ENCODE data around the gene AK9.

DNA sequence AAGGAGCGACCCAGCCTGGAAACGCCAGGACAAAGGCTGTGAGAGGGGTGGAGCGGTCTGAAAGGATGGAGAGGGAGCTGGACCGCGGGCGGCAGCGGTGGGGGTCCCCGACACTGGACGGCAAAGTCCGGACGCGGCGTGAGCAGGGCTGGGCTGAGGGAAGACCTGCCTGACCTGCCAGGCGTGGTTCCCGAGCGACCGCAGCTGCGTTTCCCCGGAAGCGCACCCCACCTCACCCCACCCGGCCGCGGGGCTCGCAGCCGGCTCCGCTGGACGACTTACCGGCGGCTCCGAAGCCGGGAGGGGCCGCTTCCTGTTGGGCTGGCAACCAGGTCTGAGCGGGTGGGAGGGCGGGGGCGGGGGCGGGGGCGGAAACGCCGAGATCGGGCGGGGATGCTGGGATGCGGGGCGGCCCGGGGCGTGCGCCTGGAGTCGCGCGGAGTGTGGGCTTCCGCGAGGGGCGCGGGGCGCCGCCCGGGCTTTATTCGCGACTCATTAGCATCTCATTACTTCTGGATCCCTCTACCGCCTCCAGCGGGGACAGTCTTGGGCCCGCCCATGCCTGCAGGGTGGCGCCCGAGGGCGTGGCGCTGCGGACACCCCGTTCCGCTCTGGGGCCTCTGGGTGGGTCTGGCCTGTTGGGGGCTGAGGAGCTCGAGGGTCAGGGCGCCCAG is 235.4 kb downstream of the AK9 start, which contains the start of gene MICAL1:
- TF ChIP-seq, protein P1, sequence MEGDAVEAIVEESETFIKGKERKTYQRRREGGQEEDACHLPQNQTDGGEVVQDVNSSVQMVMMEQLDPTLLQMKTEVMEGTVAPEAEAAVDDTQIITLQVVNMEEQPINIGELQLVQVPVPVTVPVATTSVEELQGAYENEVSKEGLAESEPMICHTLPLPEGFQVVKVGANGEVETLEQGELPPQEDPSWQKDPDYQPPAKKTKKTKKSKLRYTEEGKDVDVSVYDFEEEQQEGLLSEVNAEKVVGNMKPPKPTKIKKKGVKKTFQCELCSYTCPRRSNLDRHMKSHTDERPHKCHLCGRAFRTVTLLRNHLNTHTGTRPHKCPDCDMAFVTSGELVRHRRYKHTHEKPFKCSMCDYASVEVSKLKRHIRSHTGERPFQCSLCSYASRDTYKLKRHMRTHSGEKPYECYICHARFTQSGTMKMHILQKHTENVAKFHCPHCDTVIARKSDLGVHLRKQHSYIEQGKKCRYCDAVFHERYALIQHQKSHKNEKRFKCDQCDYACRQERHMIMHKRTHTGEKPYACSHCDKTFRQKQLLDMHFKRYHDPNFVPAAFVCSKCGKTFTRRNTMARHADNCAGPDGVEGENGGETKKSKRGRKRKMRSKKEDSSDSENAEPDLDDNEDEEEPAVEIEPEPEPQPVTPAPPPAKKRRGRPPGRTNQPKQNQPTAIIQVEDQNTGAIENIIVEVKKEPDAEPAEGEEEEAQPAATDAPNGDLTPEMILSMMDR (conservative IDR thresholded peaks at IDR 0.05; ENCODE audit: low read length) = peak; percentile 33; the same call in 1 of the 2 replicates
- no peak for TF ChIP-seq EZH2phosphoT487 (IDR thresholded peaks at IDR 0.05; ENCODE audit: borderline replicate concordance)
